HEK293T (cell line): ENCODE data around the gene CALB2.

Experiments
- ARNT ChIP-seq: fragments of 450-650 bp; IDR thresholded peaks from 2 replicates; pipeline ENCODE4 v1.6.1; 2017; ENCODE audit warnings: mild to moderate bottlenecking
- FOXA1 ChIP-seq: fragments of 450-650 bp; IDR thresholded peaks from 2 replicates; pipeline ENCODE4 v1.6.1; 2016; ENCODE audit warnings: mild to moderate bottlenecking
- SP1 ChIP-seq: fragments of 450-650 bp; IDR thresholded peaks from 2 replicates; pipeline ENCODE4 v1.6.1; 2017
- TARDBP ChIP-seq: fragments of 450-650 bp; IDR thresholded peaks from 2 replicates; pipeline ENCODE4 v1.6.1; 2016
- ZNF384 ChIP-seq: fragments of 450-650 bp; IDR thresholded peaks from 2 replicates; pipeline ENCODE4 v1.6.1; 2016

GRCh38 chr16:71327720-71328119, 30.8 kb upstream of the CALB2 start:
- TF ChIP-seq SP1 (no peak), TARDBP (no peak), ZNF384 (no peak), ARNT (no peak), FOXA1 (no peak)
